Nucleus accumbens (tissue), 56 donors: ENCODE data around the gene DVL2.
A peak's percentile ranks its signal among the peaks of the same experiment; 100 is the strongest.

Source experiments
- DNase-seq, 56 donors: peaks; one replicate each; lab custom pipeline; 2025; lab: John Stamatoyannopoulos, UW

The DVL2 gene

DNA sequence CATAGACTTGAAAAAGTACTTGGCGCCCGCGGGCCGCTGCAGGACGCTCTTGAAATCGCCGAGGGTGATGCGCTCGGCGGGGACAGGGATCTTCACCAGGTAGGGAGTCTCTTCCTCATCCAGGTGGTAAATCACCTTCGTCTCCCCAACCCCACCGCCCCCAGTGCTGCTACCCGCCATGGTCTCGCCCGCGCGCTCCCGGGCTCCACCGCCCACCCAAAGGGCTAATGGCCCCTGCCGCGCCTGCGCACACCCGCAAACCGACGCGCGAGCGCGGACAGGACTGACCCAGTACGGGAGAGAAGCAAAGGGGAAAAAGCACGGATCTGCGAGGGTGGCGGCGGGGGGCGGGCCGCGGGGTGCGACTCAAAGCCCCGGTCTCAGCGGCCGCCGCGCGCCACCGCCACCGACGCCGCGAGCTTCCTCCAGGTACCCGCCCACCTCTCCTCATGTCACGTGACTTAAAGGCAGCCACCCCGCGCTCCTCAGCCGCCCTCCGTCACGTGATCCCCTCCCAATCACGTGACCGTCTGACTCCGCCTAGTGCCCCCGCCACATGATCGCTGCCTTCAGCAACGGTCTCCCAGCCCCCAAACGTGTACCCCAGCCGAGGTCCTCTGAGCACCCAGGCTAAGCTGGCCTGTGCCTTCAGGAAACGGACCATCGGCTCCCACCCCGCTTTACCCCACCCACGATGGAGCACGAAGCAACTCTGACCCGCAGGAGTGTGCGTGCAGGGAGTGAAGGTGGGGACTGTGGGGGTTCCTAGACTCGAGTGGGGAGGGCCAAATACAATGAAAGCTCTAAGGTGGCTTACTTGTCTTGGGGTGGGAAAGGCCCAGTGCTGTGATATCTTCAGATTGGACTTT is at the start of gene DVL2:
TSS of gene DVL2 (minus strand) at position 435 of the 869 bp plus-strand sequence. CDS start at position 180, 255 bp downstream.
- DNase-seq: peak; percentile 51 to 98 (median 93)

DNA sequence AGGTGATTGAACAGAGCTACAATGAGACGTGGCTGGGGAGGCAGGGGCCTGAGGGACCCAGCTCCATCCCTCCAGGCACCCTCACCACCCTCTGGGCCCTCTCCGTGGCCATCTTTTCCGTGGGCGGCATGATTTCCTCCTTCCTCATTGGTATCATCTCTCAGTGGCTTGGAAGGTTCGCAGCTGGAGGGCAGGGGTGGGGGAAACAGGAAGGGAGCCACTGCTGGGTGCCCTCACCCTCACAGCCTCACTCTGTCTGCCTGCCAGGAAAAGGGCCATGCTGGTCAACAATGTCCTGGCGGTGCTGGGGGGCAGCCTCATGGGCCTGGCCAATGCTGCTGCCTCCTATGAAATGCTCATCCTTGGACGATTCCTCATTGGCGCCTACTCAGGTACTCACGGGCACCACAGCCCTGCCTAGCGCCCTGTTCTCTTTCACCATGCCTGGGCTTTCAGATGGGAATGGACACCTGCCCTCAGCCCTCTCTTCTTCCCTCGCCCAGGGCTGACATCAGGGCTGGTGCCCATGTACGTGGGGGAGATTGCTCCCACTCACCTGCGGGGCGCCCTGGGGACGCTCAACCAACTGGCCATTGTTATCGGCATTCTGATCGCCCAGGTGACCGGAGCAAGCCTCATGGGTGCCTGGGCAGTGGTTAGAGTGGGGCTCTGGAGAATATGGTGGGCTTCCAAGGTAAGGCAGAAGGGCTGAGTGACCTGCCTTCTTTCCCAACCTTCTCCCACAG is 49.3 kb upstream of the DVL2 start:
- DNase-seq: no peak

DNA sequence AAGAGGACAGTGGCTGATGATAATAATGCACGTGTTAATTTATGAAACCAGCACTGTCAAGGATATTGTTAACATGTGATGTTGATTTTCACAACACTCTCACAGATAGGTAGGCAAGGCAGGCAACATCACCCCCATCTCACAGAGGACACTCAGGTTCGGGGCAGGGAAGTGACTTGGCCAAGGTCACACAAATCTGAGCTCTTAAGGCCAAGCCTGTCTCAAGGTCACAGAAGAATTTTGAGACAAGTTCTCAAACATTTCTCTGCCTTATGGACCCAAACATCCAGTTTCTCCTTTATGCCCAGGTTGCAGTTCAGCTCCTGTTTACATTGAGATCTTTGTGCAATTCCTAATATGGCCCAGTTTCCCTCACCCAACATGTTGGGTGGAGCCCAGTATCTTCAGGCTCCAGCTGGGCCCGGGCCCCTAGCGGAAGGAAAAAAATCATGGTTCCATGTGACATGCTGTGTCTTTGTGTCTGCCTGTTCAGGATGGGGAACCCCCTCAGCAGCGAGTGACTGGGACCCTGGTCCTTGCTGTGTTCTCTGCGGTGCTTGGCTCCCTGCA is 48.5 kb upstream of the DVL2 start:
- DNase-seq: no peak

DNA sequence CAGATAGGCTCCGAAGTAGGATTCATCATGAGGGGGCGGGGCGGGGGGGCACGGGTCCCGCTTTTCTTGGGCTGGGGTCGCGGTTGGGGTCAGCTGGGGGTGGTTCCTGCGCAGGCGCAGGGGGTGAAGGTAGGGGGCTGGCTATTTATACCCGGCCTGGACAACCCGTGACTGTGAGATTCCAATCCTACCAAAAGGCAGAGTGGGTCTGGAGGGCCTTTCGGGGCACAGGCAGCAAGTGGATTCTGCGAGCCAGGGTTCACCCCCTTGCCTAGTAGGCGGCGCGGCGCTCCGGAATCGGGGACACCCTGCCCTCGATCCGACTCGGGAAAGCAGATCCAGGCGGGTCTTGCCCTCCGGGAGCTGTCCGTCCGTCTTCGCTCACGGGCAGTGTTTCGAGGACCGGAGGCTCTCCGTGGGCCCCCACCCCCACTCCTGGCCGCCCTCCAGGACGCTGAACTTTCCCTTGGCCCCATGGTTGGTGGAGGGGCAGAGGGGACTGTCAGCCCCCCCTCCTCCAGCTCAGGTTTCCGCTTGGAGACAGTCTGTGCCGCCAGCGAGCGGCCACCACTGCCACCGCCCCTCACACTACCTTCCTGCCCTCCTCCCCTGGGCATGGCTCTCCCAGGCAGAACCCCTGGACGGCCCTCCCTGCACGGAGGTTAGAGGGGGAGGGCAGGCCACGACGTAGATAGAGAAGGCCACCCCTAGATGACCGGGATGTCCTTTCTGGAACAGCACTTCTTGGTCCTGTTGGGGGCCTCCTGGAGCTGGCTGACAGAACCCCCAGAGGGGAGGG is 47.8 kb upstream of the DVL2 start:
- DNase-seq: peak in 2 of 56 donors; percentile 15 to 40

DNA sequence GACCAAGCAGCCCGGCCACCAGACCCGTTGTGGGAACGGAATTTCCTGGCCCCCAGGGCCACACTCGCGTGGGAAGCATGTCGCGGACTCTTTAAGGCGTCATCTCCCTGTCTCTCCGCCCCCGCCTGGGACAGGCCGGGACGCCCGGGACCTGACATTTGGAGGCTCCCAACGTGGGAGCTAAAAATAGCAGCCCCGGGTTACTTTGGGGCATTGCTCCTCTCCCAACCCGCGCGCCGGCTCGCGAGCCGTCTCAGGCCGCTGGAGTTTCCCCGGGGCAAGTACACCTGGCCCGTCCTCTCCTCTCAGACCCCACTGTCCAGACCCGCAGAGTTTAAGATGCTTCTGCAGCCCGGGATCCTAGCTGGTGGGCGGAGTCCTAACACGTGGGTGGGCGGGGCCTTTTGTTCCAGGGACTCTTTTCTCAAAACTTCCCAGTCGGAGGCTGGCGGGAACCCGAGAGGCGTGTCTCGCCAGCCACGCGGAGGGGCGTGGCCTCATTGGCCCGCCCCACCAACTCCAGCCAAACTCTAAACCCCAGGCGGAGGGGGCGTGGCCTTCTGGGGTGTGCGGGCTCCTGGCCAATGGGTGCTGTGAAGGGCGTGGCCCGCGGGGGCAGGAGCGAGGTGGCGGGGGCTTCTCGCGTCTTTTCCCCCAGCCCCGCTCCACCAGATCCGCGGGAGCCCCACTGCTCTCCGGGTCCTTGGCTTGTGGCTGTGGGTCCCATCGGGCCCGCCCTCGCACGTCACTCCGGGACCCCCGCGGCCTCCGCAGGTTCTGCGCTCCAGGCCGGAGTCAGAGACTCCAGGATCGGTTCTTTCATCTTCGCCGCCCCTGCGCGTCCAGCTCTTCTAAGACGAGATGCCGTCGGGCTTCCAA is 47.0 kb upstream of the DVL2 start, which contains the start of gene SLC2A4:
TSS of gene SLC2A4 (plus strand) at position 645 of the 879 bp plus-strand sequence. CDS start at position 862, 217 bp downstream.
- DNase-seq: peak in 49 of 56 donors; percentile 16 to 91 (median 61)

DNA sequence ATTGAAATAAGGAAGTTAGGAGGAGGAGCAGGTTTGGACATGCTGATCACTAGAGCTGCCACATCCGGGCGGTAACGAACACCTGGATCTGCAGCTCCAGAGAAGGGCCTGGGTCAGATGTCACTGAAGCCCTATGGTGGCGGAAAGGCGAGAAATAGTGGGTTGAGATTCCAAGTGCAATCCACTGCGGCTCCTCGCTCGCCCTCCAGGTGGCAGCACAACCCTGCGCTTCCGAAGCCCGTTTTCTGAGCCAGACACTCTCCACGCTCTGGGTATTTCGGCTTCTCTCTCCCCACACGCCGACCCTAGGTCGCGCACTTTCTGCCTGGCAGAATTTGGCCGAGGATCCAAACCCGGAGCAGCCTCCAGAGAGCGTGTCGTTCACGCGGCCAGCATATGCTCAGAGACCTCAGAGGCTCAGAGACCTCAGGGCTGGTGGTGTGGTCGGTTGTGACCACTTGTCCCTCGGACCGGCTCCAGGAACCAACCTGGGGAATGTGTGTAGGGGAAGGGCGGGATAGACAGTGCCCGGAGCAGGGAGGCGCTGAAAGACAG is 46.3 kb upstream of the DVL2 start:
- peak in 50 of 56 donors; percentile 19 to 88 (median 64) for DNase-seq

DNA sequence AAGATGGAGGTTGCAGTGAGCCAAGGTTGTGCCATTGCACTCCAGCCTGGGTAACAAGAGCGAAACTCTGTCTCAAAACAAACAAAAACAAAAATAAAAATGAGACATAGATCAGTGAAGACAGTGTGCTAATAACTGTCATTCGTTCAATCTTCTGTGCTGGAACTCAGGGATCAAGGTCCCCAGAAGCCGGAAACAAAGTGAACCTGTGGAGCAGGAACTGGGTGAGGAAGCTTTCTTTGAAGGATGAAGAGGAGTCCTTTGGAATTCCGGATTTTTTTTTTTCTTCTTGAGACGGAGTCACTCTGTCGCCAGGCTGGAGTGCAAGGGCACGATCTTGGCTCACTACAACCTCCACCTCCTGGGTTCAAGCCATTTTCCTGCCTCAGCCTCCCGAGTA is 45.1 kb upstream of the DVL2 start:
- DNase-seq: no peak

DNA sequence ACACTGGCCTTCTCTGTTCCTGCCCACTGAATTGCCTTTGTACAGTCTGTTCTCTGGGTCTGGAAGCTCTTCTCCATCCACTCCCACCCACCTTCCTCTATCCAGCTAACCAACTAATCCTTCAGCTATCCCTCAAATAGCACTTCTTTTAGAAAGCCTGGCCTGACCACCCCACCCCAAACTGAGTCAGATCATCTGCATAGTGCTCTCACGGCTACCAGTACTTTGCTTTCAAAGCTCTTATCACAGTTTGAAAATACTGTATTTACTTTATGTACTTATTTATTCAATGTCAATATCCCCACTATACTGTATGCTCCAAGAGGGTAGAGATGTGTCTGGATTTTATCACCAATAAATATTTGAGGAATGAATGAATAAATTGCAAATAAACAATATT is 32.5 kb upstream of the DVL2 start:
- no peak for DNase-seq

DNA sequence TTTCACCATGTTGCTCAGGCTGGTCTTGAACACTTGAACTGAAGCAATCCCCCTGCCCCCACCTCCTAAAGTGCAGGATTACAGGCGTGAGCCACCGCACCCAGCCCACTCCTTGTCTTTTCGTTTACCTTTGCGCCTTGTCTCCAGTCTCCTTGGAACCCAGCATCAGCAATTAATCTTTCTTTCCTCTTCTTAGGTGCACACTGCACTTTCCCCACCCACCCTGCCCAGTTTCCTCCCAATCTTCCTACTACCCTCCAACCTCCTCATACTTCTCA is 29.4 kb upstream of the DVL2 start:
- DNase-seq: no peak

DNA sequence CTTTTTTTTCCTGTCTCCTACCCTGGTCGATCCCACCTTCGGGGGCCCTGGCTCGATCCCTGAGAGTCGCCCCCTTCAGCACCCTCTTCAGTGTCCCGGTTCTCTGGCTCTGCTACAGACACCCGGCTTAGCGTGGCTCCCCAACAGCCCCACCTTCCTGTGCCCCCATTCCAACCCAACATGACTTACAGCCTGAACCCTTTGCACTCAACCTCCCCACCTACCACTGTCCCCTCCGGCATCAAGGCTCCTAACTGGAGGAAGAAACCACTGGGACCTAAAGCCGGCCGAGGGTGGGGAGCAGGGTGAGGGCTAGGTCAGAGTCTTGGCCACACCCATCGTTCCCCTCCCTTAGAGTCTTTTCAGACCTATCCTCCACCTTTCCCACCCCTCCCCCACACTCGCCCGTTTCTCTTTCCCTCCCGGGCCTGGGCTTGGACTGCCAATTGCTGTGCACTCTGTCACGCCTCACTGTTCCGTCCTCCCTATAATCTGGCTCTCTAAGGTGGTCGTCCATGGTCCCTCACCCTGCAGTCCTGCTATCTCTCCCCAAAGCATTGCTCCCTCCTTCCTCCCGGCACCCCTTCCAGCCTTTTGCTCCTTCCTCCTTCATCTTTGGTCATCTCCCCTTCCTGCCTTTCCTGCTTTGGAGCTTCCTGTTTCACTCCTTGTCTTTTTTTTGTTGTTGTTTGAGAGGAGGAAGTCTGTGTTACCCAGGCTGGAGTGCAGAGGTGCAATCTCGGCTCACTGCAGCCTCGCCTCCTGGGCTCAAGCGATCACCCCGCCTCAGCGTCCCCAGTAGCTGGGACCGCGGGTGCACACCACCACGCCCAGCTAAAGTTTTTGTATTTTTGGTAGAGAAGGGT is 28.9 kb upstream of the DVL2 start:
- no peak for DNase-seq

DNA sequence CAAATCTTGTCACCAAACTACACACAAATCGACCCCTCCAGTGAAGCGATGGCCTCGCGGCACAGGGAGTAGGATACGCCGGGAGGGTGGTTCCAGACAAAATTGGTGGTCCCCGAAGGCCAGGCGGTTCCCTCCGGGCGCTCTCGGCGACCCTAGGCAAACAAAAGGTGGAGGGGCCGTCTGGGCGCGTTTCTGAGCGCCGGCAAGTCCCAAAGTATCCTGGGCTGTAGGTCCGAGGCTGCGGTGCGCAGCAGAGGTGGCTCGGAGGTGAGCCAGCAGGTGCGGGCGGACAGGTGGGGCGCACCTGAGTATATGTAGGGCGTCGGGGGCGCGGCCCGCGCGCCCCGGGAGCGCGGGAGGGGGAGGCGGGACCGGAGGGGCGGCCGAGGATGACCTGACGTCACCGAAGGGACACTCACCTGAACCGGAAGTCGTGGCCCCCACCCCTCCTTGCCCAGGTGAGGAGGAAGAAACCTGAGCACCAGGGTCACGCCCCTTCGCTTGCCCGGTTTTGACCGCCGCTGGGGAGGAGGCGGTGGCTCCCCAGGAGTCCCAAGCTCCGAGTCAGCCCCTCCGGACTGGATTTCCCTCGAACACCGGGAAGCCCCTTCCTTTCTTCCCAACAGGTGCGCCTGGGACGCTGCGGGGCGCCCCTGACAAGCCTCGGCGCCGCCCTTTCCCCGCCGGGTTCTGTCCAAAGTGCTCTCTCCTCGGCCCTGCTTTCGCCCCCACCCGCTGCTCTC is 28.0 kb upstream of the DVL2 start, which contains the start of gene CLDN7:
TSS of gene CLDN7 (minus strand) at position 287 of the 743 bp plus-strand sequence. CDS start 435 bp downstream, outside the sequence.
- no peak for DNase-seq

DNA sequence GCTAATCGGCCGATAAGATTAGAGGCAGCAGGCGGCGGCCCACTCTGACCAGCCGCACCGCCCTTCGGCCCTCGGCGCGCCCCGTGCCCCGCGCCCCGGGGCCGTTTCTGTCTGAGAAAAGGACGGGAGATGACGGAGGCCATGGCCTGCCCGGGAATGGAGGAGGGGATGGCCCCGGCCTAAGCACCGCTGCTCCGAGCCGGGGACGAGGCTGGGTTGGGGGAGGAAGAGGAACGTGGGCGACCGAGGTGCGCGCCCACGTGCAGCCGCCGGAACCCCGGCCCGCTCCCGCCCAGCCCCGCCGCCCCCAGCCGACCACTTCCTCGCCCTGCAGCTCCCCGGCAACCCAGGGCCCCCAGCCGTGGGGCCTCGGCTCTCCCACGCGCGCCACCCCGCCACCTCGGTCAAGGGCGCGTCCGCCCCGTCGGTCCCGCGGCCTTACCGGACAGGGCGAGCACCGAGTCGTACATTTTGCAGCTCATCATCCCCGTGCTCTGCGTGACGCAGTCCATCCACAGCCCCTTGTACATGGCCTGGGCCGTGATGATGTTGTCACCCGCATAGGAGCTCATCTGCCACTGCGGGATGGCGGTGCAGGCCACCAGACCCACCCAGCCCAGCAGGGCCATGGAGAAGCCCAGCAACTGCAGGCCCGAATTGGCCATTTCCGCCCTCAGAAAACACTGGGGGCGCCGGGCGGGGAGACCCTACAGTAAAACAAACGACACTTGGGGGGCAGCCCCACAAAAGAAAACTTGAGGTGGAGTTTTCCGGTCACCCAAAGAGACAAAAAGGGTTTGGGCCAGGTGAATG is 27.3 kb upstream of the DVL2 start:
- peak in 1 of 56 donors; percentile 11 for DNase-seq

DNA sequence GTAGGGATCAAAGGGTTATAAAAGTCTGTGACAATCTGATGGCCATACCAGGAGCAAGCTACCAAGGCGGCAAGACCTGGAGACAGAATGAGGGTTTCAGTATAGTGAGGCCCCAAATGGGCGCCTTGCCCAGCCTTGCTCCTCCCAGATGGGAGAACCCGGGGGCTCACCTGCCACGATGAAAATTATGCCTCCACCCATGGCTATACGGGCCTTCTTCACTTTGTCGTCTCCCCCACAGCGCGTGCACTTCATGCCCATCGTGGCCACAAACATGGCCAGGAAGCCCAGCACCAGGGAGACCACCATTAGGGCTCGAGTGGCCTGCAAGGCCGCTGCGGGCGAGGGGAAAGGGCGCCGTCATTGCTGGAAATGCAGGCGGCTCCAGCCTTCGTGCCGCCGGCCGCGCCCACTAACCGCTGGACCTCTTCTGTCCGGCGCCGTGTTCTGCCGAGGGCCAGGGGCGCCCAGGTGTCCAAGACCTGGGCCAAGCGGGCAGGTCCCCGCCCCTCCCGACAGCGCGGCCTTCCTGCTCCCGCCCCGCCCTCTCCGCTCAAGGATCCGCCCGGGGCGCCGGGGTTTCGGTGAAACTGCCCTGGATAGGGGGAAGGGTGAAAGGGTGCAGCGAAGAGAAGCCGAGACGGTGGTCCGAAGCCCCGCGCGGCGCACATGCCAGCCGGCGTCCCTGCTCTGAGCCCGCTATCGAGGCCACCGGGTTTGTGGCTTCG is 26.5 kb upstream of the DVL2 start:
- DNase-seq: no peak

DNA sequence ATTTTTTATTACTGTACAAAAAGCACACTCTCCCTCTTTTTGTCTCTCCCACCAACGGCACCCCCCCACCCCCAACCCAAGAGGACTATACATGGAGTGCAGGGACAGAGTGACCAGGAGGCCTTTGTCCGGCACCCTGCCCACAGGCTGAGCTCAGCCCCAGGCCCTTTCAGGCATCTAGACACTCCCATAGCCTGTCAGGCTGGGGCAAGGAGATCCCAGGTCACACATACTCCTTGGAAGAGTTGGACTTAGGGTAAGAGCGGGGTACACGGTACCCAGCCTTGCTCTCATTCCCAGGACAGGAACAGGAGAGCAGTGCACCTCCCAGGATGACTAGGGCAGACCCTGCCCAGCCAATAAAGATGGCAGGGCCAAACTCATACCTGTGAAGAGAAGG is 25.8 kb upstream of the DVL2 start:
- DNase-seq: no peak

DNA sequence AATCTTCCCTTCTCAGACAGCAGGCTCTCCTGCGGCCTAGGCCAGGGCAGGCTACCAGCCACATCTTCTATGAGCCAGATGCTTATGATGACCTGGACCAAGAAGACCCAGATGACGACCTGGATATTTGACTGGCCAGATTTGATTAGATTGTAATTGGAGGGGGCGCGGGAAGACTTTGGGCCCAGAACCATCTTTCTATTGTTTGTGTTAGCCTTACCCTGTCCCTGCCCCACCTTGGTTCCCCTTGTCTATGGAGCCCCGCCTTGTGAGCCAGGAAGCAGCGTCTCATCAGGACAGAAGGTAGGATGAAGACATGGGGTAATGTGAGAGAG is 25.2 kb upstream of the DVL2 start:
- DNase-seq: no peak
